GM19099 (cell line): ENCODE measurements around the gene TAF7.
A peak's percentile ranks its signal among the peaks of the same experiment; 100 is the strongest.

Experiments used
- POLR2A ChIP-seq: IDR thresholded peaks from 3 replicates; pipeline ENCODE4 v1.6.1; 2011; ENCODE audit warnings: low read depth; ENCODE audit not compliant: insufficient read length; ENCODE audit errors: extremely low read depth

TAF7 gene

DNA sequence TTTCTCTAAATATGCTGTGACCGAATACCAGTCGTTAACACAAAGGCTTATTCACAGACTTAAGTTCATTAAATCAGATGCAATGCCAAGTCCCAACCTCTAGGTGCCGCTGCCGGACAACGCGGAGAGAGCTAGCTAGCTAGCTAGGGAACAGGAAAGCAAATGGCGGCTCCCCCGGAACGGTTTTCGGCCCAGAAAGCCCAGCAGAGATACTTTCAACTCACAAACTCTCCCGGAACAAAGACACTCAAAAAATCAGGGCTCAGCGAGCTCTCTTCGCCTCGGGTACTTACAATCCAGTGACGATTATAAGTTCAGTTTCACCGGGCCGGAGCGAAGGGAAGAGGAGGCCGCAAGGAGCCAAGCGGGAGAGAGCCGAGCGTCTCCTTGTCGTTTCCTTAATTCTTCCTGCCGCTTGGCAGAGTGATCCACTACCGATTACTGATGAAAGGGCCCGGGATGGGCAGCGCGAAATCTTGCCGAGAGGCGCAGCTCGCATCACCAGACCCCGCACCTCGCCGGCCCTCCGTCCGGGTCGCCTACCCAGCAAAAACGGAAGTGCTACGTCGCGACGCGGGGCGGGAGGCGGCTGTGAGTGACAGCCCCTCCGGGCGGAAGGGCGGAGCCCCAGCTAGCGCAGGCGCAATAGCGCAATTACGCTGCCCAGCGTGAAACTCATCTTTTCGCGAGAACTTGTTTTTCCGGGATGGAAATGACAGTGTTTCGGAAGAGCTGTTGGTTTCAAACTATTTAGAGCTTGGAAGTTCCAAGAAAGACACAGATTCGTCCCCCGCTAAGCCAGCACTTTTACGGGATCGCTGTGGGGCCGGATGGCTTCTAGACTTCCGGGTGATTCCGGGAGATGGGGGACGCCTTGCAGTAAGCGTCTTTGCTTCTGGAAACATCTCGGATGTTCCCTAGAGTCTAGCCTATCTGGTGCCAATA lies at the start of gene TAF7:
Gene TAF7 (minus strand): TSS at position 560 of the 945 bp plus-strand sequence. CDS start 740 bp downstream, outside the sequence.
- peak; percentile 98 for TF ChIP-seq POLR2A

GRCh38 chr5:141366016-141366896 lies 45.7 kb upstream of the TAF7 start:
- TF ChIP-seq POLR2A = no peak

GRCh38 chr5:141363952-141364660 lies 43.5 kb upstream of the TAF7 start, which contains the start of gene PCDHGA5:
TSS of gene PCDHGA5 (plus strand) at chr5:141364162. CDS start at chr5:141364331, 169 bp downstream.
- no peak for TF ChIP-seq POLR2A

- TF ChIP-seq POLR2A = no peak
These were observed 42.1 kb upstream of the TAF7 start for GRCh38 chr5:141362719-141363118.

DNA sequence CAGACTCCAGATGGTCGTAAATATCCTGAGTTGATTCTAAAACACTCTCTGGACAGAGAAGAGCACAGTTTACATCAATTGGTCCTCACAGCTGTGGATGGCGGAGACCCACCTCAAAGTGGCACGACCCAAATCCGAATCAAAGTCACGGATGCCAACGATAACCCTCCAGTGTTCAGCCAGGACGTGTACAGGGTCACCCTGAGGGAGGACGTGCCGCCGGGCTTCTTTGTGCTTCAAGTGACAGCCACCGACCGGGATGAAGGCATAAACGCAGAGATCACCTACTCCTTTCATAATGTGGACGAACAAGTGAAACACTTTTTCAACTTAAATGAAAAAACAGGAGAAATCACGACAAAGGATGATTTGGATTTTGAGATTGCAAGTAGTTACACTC lies 40.1 kb upstream of the TAF7 start:
- no peak for TF ChIP-seq POLR2A

GRCh38 chr5:141359790-141360426 lies 39.3 kb upstream of the TAF7 start, which contains the start of gene PCDHGB2:
TSS of gene PCDHGB2 (plus strand) at chr5:141359994. CDS start at chr5:141360136, 142 bp downstream.
- no peak for TF ChIP-seq POLR2A

DNA sequence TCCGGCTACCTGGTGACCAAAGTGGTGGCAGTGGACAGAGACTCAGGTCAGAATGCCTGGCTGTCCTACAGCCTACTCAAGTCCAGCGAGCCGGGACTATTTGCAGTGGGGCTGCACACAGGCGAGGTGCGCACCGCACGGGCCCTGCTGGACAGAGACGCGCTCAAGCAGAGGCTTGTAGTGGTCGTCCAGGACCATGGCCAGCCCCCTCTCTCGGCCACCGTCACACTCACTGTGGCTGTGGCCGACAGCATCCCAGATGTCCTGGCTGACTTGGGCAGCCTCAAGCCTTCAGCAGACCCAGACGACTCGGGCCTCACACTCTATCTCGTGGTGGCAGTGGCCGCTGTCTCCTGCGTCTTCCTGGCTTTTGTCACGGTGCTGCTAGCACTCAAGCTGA lies 36.4 kb upstream of the TAF7 start:
- TF ChIP-seq POLR2A = no peak

- no peak for TF ChIP-seq POLR2A
These were observed 35.5 kb upstream of the TAF7 start for GRCh38 chr5:141356133-141356532.

GRCh38 chr5:141355641-141356040 lies 35.1 kb upstream of the TAF7 start:
- TF ChIP-seq POLR2A = no peak

- TF ChIP-seq POLR2A = no peak
These were observed 34.4 kb upstream of the TAF7 start, which contains the start of gene PCDHGA4 for GRCh38 chr5:141354900-141355469. TSS of gene PCDHGA4 (plus strand) at chr5:141355021. CDS start at chr5:141355108, 87 bp downstream.

GRCh38 chr5:141351591-141351990 lies 31.0 kb upstream of the TAF7 start:
- TF ChIP-seq POLR2A = no peak

- TF ChIP-seq POLR2A = no peak
These were observed 29.5 kb upstream of the TAF7 start, which contains the start of gene PCDHGB1 for GRCh38 chr5:141349917-141350619. TSS of gene PCDHGB1 (plus strand) at chr5:141350099. CDS start at chr5:141350261, 162 bp downstream.

DNA sequence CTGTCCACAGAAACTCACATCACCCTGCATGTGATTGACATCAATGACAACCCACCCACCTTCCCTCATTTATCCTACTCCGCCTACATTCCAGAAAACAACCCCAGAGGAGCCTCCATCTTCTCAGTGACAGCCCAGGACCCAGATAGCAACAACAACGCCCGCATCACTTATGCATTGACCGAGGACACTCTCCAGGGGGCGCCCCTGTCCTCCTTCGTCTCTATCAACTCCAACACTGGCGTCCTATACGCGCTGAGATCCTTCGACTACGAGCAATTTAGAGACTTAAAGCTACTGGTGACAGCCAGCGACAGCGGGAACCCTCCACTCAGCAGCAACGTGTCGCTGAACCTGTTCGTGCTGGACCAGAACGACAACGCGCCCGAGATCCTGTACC lies 24.7 kb upstream of the TAF7 start:
- no peak for TF ChIP-seq POLR2A

- TF ChIP-seq POLR2A = no peak
These were observed 23.4 kb upstream of the TAF7 start for GRCh38 chr5:141343953-141344463.
